Nephron progenitor cell (in vitro differentiated cells): ENCODE results near the gene ELAVL3.

Experiments
- DNase-seq: peaks from one replicate; pipeline ENCODE4 v3.0.0; 2021
- H3K27ac Mint-ChIP-seq: 2 replicates; pipeline ENCODE4 v1.8.0; 2021; ENCODE audit warnings: mild to moderate bottlenecking, moderate library complexity, mixed read lengths
- H3K27me3 Mint-ChIP-seq: 2 replicates; pipeline ENCODE4 v1.8.0; 2021; ENCODE audit warnings: mild to moderate bottlenecking, low read depth, mixed read lengths; ENCODE audit not compliant: poor library complexity
- H3K36me3 Mint-ChIP-seq: 2 replicates; pipeline ENCODE4 v1.8.0; 2021; ENCODE audit warnings: low read depth, mixed read lengths
- H3K4me1 Mint-ChIP-seq: 2 replicates; pipeline ENCODE4 v1.8.0; 2021; ENCODE audit warnings: mixed read lengths
- H3K4me3 Mint-ChIP-seq: 2 replicates; pipeline ENCODE4 v1.8.0; 2021; ENCODE audit warnings: mild to moderate bottlenecking, moderate library complexity, mixed read lengths
- H3K9me3 Mint-ChIP-seq: 2 replicates; pipeline ENCODE4 v1.8.0; 2021; ENCODE audit warnings: mild to moderate bottlenecking, moderate library complexity, mixed read lengths
- TF ChIP-seq, protein P1 (sequence below): fragments of 200-600 bp; sonication (generic); IDR thresholded peaks from 2 replicates; pipeline ENCODE4 v1.5.0; 2021; ENCODE audit warnings: antibody characterized with exemption

Gene ELAVL3

GRCh38 chr19:11495885-11496284, 15.0 kb upstream of the ELAVL3 start:
- TF ChIP-seq, protein P1, sequence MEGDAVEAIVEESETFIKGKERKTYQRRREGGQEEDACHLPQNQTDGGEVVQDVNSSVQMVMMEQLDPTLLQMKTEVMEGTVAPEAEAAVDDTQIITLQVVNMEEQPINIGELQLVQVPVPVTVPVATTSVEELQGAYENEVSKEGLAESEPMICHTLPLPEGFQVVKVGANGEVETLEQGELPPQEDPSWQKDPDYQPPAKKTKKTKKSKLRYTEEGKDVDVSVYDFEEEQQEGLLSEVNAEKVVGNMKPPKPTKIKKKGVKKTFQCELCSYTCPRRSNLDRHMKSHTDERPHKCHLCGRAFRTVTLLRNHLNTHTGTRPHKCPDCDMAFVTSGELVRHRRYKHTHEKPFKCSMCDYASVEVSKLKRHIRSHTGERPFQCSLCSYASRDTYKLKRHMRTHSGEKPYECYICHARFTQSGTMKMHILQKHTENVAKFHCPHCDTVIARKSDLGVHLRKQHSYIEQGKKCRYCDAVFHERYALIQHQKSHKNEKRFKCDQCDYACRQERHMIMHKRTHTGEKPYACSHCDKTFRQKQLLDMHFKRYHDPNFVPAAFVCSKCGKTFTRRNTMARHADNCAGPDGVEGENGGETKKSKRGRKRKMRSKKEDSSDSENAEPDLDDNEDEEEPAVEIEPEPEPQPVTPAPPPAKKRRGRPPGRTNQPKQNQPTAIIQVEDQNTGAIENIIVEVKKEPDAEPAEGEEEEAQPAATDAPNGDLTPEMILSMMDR, result no peak
- peaks cover 14% of the 10 kb centered on the region for H3K36me3 Mint-ChIP-seq
- no peaks in the 10 kb centered on the region for H3K27me3 Mint-ChIP-seq
- no peak overlapping the region for H3K4me3 Mint-ChIP-seq
- no peaks in the 10 kb centered on the region for H3K4me1 Mint-ChIP-seq
- H3K9me3 Mint-ChIP-seq, result no peaks in the 10 kb centered on the region
- H3K27ac Mint-ChIP-seq, result no peak overlapping the region
- DNase-seq, result no peak

DNA sequence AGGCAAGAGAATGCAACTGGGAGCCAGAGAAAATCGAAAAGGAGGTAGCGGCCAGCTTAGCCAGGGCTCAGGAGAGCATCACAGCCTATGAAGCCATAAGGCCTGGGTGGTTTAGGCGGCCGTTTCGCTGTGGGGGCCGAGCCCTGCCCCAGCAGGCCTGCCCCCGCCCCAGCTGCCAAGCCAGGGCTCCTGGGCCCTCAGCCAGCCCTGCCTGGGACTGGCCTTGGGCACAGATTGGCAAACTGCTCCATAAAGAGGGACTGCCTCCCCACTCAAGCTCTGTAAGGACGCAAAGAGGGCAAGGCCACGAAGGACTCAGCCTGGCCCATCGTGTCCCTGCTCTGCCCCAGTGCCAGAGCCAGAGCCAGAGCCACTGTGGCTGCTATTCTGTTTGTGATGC, 14.6 kb upstream of the ELAVL3 start:
- no peak for DNase-seq
- Mint-ChIP-seq H3K9me3 (no peaks in the 10 kb centered on the region), H3K27me3 (no peaks in the 10 kb centered on the region), H3K36me3 (peaks cover 18% of the 10 kb centered on the region), H3K4me3 (no peak overlapping the region), H3K4me1 (no peaks in the 10 kb centered on the region), H3K27ac (no peak overlapping the region)
- TF ChIP-seq, protein P1, result no peak

DNA sequence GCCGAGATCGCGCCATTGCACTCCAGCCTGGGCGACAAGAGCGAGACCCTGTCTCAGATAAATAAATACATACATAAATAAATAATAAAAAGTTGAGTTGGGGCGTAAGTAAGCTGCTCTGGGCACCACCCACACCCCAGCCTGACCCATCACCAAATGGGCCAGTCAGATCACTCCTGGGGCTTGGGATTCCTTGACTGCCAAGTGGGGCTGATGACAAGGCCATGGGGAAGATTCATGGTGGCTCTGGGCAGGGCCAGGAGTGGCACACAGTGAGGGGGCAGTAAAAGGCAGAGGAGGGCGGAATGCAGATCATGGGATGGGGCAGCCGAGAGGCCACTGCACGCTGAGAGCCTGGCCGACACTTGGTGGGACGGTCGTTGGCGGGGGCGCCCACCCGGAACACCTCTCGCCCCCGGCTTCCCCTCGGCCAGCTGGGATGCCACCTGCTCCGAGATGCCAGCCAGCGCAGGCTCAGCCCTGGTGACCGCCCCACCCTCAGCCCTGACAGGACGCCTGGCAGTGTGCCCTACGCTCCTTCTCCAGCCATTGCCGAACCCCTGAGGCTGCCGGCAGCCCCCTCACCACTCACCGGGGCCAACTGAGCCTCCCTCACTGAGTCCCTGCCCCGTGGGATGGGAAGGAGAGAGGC, 13.9 kb upstream of the ELAVL3 start:
- no peak overlapping the region for H3K27ac Mint-ChIP-seq
- H3K4me3 Mint-ChIP-seq, result no peak overlapping the region
- TF ChIP-seq, protein P1, result no peak
- no peaks in the 10 kb centered on the region for H3K27me3 Mint-ChIP-seq
- H3K36me3 Mint-ChIP-seq, result peaks cover 18% of the 10 kb centered on the region
- H3K9me3 Mint-ChIP-seq, result no peaks in the 10 kb centered on the region
- DNase-seq, result no peak
- no peaks in the 10 kb centered on the region for H3K4me1 Mint-ChIP-seq

- H3K36me3 Mint-ChIP-seq, result peaks cover 30% of the 10 kb centered on the region
- H3K27ac Mint-ChIP-seq, result no peak overlapping the region
- no peaks in the 10 kb centered on the region for H3K9me3 Mint-ChIP-seq
- H3K4me3 Mint-ChIP-seq, result no peak overlapping the region
- DNase-seq, result no peak
- H3K27me3 Mint-ChIP-seq, result peaks cover 5% of the 10 kb centered on the region
- H3K4me1 Mint-ChIP-seq, result no peaks in the 10 kb centered on the region
- TF ChIP-seq, protein P1, result no peak
Measured at GRCh38 chr19:11489378-11489777, 8.5 kb upstream of the ELAVL3 start.

GRCh38 chr19:11486661-11487503, 6.0 kb upstream of the ELAVL3 start:
- Mint-ChIP-seq H3K27ac (no peak overlapping the region), H3K4me1 (peaks cover under 1% of the 10 kb centered on the region), H3K9me3 (no peaks in the 10 kb centered on the region), H3K36me3 (peaks cover 30% of the 10 kb centered on the region), H3K4me3 (no peak overlapping the region), H3K27me3 (peaks cover 17% of the 10 kb centered on the region)
- TF ChIP-seq, protein P1, result no peak
- DNase-seq, result no peak
